Spinal cord (tissue), 10 donors: ENCODE data around the gene TRIM61. TPM values are rescaled to one million over a fixed set of nuclear protein-coding genes. Genes with fewer than 3 reads are reported as not detected.
"Not testable (repeated sequence)": the region's sequence is repeated elsewhere in the genome, so short reads cannot be mapped to it uniquely, and the experiment has no call there.

Experiments
- DNase-seq, 6 donors: peaks; one replicate each; pipeline versions ENCODE4 v3.0.0 to v3.0.0-alpha.2; 2013 to 2015; ENCODE audit warnings: low spot score in 6 of 6, low read depth in 4 of 6
- H3K27ac ChIP-seq: one replicate; pipeline ENCODE4 v1.5.1; 2013; ENCODE audit warnings: low read depth, low read length, control low read depth
- H3K27me3 ChIP-seq: one replicate; pipeline ENCODE4 v1.6.1; 2013; ENCODE audit warnings: low read length; ENCODE audit not compliant: control insufficient read depth, insufficient read depth
- H3K36me3 ChIP-seq: one replicate; pipeline ENCODE4 v1.6.1; 2013; ENCODE audit warnings: low read length; ENCODE audit not compliant: control insufficient read depth, insufficient read depth
- H3K4me1 ChIP-seq: one replicate; pipeline ENCODE4 v1.6.1; 2013; ENCODE audit warnings: low read length; ENCODE audit not compliant: control insufficient read depth, insufficient read depth
- H3K4me3 ChIP-seq: one replicate; pipeline ENCODE4 v1.5.1; 2013; ENCODE audit warnings: low read depth, low read length, control low read depth
- H3K9me3 ChIP-seq: one replicate; pipeline ENCODE4 v1.6.1; 2013; ENCODE audit warnings: low read length; ENCODE audit not compliant: control insufficient read depth, insufficient read depth
- WGBS: methylation state at CpG from one replicate; pipeline ENCODE4 v1.1.5; 2013; ENCODE audit warnings: missing lambda C conversion rate; ENCODE audit not compliant: insufficient coverage; 5-methylcytosine and 5-hydroxymethylcytosine counted together
- polyA plus RNA-seq, 2 donors: library from polyadenylated mRNA; unstranded; fragments of 120-200 nt; gene quantifications; one replicate each; pipeline ENCODE4 v1.2.1, GENCODE V29; 2013; ENCODE audit not compliant: insufficient read length in 2 of 2
- total RNA-seq, 2 donors: library from RNA; depleted of rRNA in 1 of 2; stranded (reverse); fragments of 120-200 nt in 1 of 2; fragments of >200 nt in 1 of 2; gene quantifications; one replicate each; pipeline versions ENCODE4 v1.2.3 to v1.2.4, GENCODE V29; 2013 to 2014
- donor health status: healthy.

Gene TRIM61
- total and polyA plus RNA-seq, 4 donors = 3.0 to 3.9 (median 3.4) TPM

DNA sequence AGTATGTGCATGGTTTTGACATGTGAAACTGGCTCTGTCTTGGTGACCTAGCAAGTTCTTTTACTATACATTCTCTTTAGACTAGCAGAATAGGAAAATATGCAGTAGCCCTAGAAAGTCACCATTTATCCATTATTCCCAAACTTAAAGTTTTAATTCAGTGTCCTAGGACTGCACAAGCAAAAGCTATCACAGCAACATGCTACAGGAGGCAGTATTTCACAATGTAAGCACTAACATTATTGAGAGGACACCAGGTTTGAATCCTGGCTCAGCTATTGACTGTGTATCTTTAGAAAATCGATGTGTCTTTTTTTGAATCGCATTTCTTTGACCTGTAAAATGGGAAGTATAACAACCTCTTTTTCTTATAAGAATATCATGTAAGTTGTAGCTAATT, 5.5 kb downstream of the TRIM61 start:
- DNase-seq, H3K9me3 ChIP-seq, H3K27ac ChIP-seq, H3K27me3 ChIP-seq, H3K4me1 ChIP-seq, H3K4me3 ChIP-seq: not testable (repeated sequence)
- H3K36me3 ChIP-seq = peaks cover 13% of the 10 kb centered on the region
- no CpG with 5 or more reads among the region's 2 CpGs for WGBS

DNA sequence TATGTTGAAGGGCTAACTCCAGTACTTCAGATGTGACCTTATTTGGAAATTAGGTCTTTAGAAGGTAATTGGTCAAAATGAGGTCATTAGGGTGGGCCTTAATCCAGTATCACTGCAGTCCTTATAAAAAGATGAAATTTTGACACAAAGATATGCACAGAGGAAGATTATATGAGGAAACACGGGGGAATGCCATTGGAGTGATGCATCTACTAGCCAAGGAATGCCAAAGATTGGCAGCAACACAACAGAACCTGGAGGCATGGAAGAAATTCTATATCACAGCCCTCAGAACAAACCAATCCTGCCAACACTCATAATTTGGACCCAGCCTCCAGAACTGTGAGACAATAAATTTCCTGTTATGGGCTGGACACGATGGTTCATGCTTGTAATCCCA, 17.6 kb downstream of the TRIM61 start:
- no peaks in the 10 kb centered on the region for H3K27me3 ChIP-seq
- peaks cover 11% of the 10 kb centered on the region for H3K4me1 ChIP-seq
- no peak overlapping the region for H3K4me3 ChIP-seq
- DNase-seq = no peak
- 100% methylated on average over 1 of the region's 2 CpGs for WGBS
- no peak overlapping the region for H3K27ac ChIP-seq
- H3K9me3 ChIP-seq = no peaks in the 10 kb centered on the region
- no peaks in the 10 kb centered on the region for H3K36me3 ChIP-seq

DNA sequence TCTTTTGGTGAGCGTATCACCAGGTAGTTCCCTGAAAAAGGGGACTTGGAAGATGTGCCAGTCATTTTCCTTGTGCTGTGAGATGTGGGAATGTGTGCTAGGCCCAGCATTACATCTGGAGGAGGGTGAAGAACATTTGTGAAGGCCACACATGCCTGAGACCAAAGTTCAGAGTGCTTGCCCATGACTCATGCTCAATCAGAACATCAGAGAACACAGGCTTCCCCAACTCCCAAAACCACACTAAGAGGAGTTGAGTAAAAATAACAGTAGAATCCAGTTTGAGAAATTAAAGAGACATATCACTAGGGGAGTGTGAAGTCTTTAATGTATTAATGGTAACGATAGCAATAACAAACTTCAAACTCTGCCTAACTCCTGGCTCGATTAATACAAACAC, 18.0 kb downstream of the TRIM61 start:
- no CpG with 5 or more reads among the region's 3 CpGs for WGBS

DNA sequence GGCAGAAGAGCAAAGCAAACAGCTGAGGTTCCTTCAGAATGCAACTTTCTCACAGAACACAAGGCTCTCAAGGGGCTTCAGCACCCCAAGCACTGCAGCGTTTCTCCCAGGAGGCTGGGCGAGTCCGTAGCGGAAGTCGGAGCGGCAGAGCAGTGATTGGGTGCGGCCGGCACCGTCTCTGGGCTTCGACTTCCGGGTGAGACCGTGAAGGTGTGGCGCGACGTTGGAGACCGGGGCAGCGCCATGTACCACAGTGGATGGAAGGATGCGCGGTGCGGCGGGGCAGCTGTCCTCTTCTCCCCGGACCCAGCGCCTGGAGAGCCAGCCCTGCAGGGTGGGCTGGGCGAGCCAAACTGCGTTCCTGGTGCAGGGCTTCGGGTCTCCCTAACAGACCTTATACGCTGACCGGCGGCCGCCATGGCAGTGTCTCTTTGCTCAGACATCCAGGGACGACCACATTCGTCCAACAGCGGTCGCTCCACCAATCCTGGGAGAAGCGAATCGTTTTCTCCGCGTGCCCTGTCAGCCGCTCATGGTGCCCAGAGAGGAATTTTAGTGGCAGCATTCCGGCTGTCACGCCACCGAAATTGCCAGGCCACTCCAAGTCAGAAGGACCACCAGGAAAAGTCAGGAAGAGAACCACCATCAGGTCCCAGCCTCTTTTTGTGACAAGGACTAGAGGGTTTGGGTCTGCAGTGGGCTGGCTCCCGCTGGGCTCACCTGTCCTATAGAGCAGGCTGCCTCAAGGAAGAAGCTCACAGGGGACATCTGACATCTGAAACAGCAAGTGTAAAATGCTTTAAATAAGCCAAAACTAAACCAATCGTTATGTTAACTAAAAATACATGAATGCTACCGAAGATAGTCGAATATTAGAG, 20.5 kb downstream of the TRIM61 start:
- Histone ChIP-seq H3K36me3 (no peaks in the 10 kb centered on the region), H3K9me3 (no peaks in the 10 kb centered on the region), H3K4me1 (peaks cover 11% of the 10 kb centered on the region), H3K27me3 (no peaks in the 10 kb centered on the region), H3K4me3 (peak overlapping the region; percentile 76), H3K27ac (peak overlapping the region; percentile 42)
- peak; percentile 46 to 96 (median 64) for DNase-seq
- WGBS = 5% methylated on average over 43 of the region's 46 CpGs

More for the DNA sequence above, 18.0 kb downstream of the TRIM61 start:
- peaks cover 11% of the 10 kb centered on the region for H3K4me1 ChIP-seq
- not testable (repeated sequence) for H3K4me3 ChIP-seq, DNase-seq, H3K27ac ChIP-seq, H3K27me3 ChIP-seq, H3K9me3 ChIP-seq, H3K36me3 ChIP-seq

DNA sequence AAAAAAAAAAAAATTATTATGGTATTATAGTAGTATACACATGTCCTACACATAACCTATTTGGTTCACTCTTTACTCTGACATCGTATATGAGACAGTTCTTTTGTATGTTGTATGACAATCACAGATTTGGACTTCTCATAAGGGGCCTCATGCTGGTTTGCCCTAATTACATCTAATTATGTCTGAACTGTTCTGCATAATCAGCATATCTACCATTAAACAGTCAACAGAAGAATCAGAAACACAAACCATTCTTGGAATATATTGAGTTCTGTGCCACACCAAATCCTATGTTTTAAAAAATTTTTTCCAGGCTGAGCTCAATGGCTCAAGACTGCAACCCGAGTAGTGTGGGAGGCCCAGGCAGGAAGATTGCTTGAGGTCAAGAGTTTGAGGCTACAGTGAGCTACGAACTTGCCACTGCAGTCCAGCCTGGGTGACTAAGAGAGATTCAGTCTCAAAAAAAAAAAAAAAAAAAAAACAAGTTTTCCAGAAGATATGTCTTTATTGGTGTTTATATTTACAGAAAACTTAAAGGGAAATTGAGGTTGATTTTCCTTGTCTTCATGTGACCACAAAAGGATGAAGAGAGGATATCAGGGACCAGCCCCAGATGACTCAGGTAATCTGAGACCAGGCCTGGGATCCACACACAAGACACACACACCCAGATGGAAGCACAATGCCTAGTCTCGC, 22.2 kb downstream of the TRIM61 start:
- H3K36me3 ChIP-seq = no peaks in the 10 kb centered on the region
- 100% methylated on average over 1 of the region's 4 CpGs for WGBS

DNA sequence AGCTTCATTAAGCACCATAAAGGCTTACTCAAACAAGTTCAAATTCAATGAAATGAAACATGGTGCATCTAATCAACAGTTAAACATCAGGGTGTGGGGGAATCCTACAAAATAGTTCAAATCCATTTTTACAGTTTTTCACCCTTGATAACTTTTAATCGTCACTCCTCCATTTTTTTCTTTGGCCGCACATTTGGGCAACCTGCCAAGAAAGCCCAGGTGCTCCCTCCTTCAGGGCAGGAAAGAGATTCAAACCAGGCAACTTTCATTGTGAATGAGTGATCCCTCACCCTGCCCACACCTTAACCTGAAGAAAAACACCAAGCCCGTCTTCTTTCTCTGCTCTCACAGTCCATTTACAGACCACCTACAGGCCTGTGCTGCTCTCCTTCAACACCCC, 24.9 kb downstream of the TRIM61 start:
- WGBS = 65% methylated on average over 2 of the region's 3 CpGs
- Histone ChIP-seq H3K27ac (no peak overlapping the region), H3K36me3 (no peaks in the 10 kb centered on the region), H3K4me3 (no peak overlapping the region), H3K9me3 (no peaks in the 10 kb centered on the region), H3K4me1 (peaks cover 11% of the 10 kb centered on the region), H3K27me3 (no peaks in the 10 kb centered on the region)
- no peak for DNase-seq

More for the DNA sequence above, 22.2 kb downstream of the TRIM61 start:
- DNase-seq = no peak
- H3K4me3 ChIP-seq = no peak overlapping the region
- H3K27ac ChIP-seq = no peak overlapping the region
- no peaks in the 10 kb centered on the region for H3K27me3 ChIP-seq
- no peaks in the 10 kb centered on the region for H3K9me3 ChIP-seq
- peaks cover 11% of the 10 kb centered on the region for H3K4me1 ChIP-seq

DNA sequence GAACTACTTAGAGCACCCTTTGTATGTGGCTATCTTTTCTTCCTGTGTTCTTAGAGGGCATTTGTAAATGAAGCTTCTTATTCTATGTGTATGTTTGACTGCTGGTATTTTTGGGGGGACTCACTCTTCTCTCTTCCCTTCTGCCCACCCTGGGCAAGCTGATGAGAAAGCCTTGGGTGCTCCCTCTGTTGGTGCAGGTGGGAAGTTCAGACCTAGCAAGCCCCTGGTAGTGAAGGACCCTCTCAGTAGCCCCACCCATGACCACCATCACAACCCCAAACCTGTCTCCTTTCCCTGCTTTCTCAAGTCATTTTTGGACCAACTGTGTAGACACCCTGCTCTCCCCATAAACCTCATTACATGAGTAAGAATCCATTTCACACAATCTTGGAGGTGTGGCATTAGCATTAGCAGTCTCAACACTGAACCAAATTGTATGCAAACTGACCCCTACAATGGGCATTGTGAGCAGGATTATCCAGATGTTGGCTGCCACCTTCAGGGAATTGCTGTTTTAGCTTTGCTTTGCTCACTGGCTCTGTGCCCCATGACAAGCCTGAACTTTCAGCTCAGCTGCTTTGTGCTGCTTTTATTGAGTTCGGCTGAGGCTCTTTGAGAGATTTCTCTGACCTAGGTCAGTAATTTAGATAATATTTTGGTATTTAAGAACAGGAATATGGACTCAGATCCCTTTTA, 27.9 kb downstream of the TRIM61 start:
- peak in 1 of 6 donors; percentile 20 for DNase-seq
- Histone ChIP-seq H3K4me1 (no peaks in the 10 kb centered on the region), H3K9me3 (no peaks in the 10 kb centered on the region), H3K27ac (no peak overlapping the region), H3K4me3 (no peak overlapping the region), H3K36me3 (no peaks in the 10 kb centered on the region), H3K27me3 (no peaks in the 10 kb centered on the region)
- no CpG with 5 or more reads among the region's 1 CpG for WGBS

DNA sequence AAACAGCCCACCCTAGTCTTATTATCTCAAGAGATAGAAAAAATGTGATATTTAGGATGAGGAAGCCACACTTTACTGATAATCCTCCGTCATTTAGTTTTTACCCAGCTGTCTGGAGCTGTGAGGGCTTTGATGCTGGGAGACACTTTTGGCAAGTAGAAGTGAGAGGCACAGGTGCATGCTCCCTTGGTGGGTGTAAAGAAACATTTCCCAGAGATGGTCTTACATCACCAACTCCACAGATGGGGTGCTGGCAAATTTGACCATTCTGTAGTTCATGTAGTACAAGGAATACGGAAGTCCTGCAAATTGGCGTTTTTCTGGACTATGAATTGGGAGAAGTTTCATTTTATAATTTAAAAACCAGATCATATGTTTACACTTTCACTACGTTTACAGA, 28.5 kb downstream of the TRIM61 start:
- no peak overlapping the region for H3K27ac ChIP-seq
- no CpG with 5 or more reads among the region's 4 CpGs for WGBS
- DNase-seq = no peak
- no peak overlapping the region for H3K4me3 ChIP-seq
- H3K9me3 ChIP-seq = no peaks in the 10 kb centered on the region
- no peaks in the 10 kb centered on the region for H3K36me3 ChIP-seq
- H3K27me3 ChIP-seq = no peaks in the 10 kb centered on the region
- H3K4me1 ChIP-seq = no peaks in the 10 kb centered on the region

DNA sequence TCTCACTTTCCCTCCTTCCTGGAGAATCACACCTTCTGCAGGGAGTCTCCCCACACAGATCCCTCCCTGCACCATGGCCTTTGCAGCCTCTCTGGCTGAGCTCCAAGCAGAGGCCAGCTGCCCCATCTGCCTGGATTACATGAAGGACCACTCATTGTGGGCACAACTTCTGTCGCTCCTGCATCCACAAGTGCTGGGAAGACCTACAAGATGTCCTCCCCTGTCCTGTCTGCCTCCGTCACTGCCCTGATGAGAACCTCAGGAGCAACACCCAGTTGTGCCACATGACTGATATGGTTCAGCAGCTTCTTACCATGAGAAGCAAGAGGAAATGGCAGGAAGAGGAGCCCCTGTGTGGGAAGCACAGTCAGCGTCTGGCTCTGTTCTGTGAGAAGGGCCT, 29.5 kb downstream of the TRIM61 start:
- not testable (repeated sequence) for H3K36me3 ChIP-seq, H3K4me1 ChIP-seq, DNase-seq, H3K27me3 ChIP-seq, H3K4me3 ChIP-seq, H3K27ac ChIP-seq, H3K9me3 ChIP-seq
- WGBS = 76% methylated on average over 3 of the region's 3 CpGs
